Activated CD4-positive, alpha-beta T cell treated with anti-CD3 and anti-CD28 coated beads, Interleukin-2, amount 10 ng/mL, durations not matched to agents 7 days and 5 days (primary cell): ENCODE results near the gene APAF1. TPM values are rescaled to one million over a fixed set of nuclear protein-coding genes. Genes with fewer than 3 reads are reported as not detected.
A peak's percentile ranks its signal among the peaks of the same experiment; 100 is the strongest.

Experiments used
- CTCF ChIA-PET: fragments of 350-600 bp; sonication (Branson Sonifier 250); formaldehyde crosslinking; loops from one replicate; lab custom pipeline; 2021; ENCODE audit warnings: antibody characterized with exemption; lab: Charles Lee
- POLR2A ChIA-PET: fragments of 350-600 bp; sonication (Branson Sonifier 250); formaldehyde crosslinking; loops from one replicate; lab custom pipeline; 2021; ENCODE audit warnings: antibody characterized with exemption; lab: Charles Lee
- DNase-seq: peaks from one replicate; pipeline ENCODE4 v3.0.0-alpha.2; 2020
- H3K27ac Mint-ChIP-seq: one replicate; pipeline ENCODE4 v1.8.0; 2021; ENCODE audit warnings: mild to moderate bottlenecking, moderate library complexity, mixed read lengths
- H3K27me3 Mint-ChIP-seq: one replicate; pipeline ENCODE4 v1.8.0; 2021; ENCODE audit warnings: mixed read lengths
- H3K36me3 Mint-ChIP-seq: one replicate; pipeline ENCODE4 v1.8.0; 2021; ENCODE audit warnings: low read depth, mixed read lengths
- H3K4me1 Mint-ChIP-seq: one replicate; pipeline ENCODE4 v1.8.0; 2021; ENCODE audit warnings: mixed read lengths
- H3K4me3 Mint-ChIP-seq: one replicate; pipeline ENCODE4 v1.8.0; 2021; ENCODE audit warnings: mild to moderate bottlenecking, moderate library complexity, mixed read lengths
- H3K9me3 Mint-ChIP-seq: one replicate; pipeline ENCODE4 v1.8.0; 2021; ENCODE audit warnings: mixed read lengths
- total RNA-seq, 2 experiments: library from RNA; stranded (reverse); gene quantifications; one replicate each; pipeline ENCODE4 v1.2.3, GENCODE V29; 2021

APAF1 gene
- total RNA-seq, 2 experiments from 2014 or later: 28.3 to 31.5 TPM

- ChIA-PET CTCF (interaction anchor here (1.2 to 1.6 kb wide), 2 partner anchors 8 to 16 kb away, joined by 3 to 4 read pairs; no protein-coding TSS in a partner anchor), POLR2A (no interaction called here)
- Mint-ChIP-seq H3K27me3 (no peaks in the 10 kb centered on the region), H3K27ac (no peak overlapping the region), H3K4me1 (peaks cover 1% of the 10 kb centered on the region), H3K4me3 (no peak overlapping the region), H3K36me3 (peaks cover 35% of the 10 kb centered on the region), H3K9me3 (no peaks in the 10 kb centered on the region)
- DNase-seq: no peak
Measured at GRCh38 chr12:98678236-98678945, 33.3 kb downstream of the APAF1 start.

GRCh38 chr12:98678946-98679610 is 34.0 kb downstream of the APAF1 start:
- POLR2A ChIA-PET: no interaction called here

GRCh38 chr12:98679611-98680005 is 34.5 kb downstream of the APAF1 start:
- no peak for DNase-seq
- H3K27me3 Mint-ChIP-seq: no peaks in the 10 kb centered on the region
- CTCF ChIA-PET: interaction anchor here (1.1 to 1.6 kb wide), 4 partner anchors 9 to 63 kb away, joined by 3 to 4 read pairs (median 3); no protein-coding TSS in a partner anchor
- no peak overlapping the region for H3K27ac Mint-ChIP-seq
- H3K4me3 Mint-ChIP-seq: no peak overlapping the region
- peaks cover 1% of the 10 kb centered on the region for H3K4me1 Mint-ChIP-seq
- no peaks in the 10 kb centered on the region for H3K9me3 Mint-ChIP-seq
- peaks cover 43% of the 10 kb centered on the region for H3K36me3 Mint-ChIP-seq
- POLR2A ChIA-PET: no interaction called here

More at GRCh38 chr12:98678946-98679610, 34.0 kb downstream of the APAF1 start:
- Mint-ChIP-seq H3K27ac (no peak overlapping the region), H3K27me3 (no peaks in the 10 kb centered on the region), H3K4me1 (peaks cover 1% of the 10 kb centered on the region), H3K9me3 (no peaks in the 10 kb centered on the region), H3K4me3 (no peak overlapping the region), H3K36me3 (peaks cover 40% of the 10 kb centered on the region)
- CTCF ChIA-PET: interaction anchor here (1.1 to 1.6 kb wide), 4 partner anchors 9 to 64 kb away, joined by 3 to 4 read pairs (median 3); no protein-coding TSS in a partner anchor
- no peak for DNase-seq

GRCh38 chr12:98684199-98684598 is 39.1 kb downstream of the APAF1 start:
- no peaks in the 10 kb centered on the region for H3K4me1 Mint-ChIP-seq
- no peak for DNase-seq
- H3K36me3 Mint-ChIP-seq: peaks cover 48% of the 10 kb centered on the region
- no peak overlapping the region for H3K4me3 Mint-ChIP-seq
- POLR2A ChIA-PET: no interaction called here
- no peak overlapping the region for H3K27ac Mint-ChIP-seq
- no peaks in the 10 kb centered on the region for H3K9me3 Mint-ChIP-seq
- CTCF ChIA-PET: no interaction called here
- no peaks in the 10 kb centered on the region for H3K27me3 Mint-ChIP-seq

- DNase-seq: no peak
- CTCF ChIA-PET: no interaction called here
Measured at GRCh38 chr12:98686603-98687002, 41.5 kb downstream of the APAF1 start.

GRCh38 chr12:98691351-98691750 is 46.3 kb downstream of the APAF1 start:
- Mint-ChIP-seq H3K9me3 (no peaks in the 10 kb centered on the region), H3K36me3 (peaks cover 63% of the 10 kb centered on the region), H3K4me1 (peaks cover 10% of the 10 kb centered on the region), H3K27me3 (no peaks in the 10 kb centered on the region), H3K27ac (no peak overlapping the region), H3K4me3 (no peak overlapping the region)
- ChIA-PET CTCF (interaction anchor here (0.5 kb wide), 1 partner anchor 81 kb away, joined by 3 read pairs; no protein-coding TSS in a partner anchor), POLR2A (interaction anchor here (0.7 kb wide), 1 partner anchor 1259 kb away, joined by 3 read pairs; no protein-coding TSS in a partner anchor)
- DNase-seq: no peak

More at GRCh38 chr12:98686603-98687002, 41.5 kb downstream of the APAF1 start:
- Mint-ChIP-seq H3K27ac (no peak overlapping the region), H3K36me3 (peaks cover 58% of the 10 kb centered on the region), H3K4me3 (no peak overlapping the region), H3K9me3 (no peaks in the 10 kb centered on the region), H3K4me1 (peaks cover 3% of the 10 kb centered on the region), H3K27me3 (no peaks in the 10 kb centered on the region)
- POLR2A ChIA-PET: interaction anchor here (0.6 to 0.7 kb wide), 2 partner anchors 13 to 1814 kb away, joined by 3 read pairs; no protein-coding TSS in a partner anchor

GRCh38 chr12:98696036-98696646 is 51.1 kb downstream of the APAF1 start:
- Mint-ChIP-seq H3K27ac (no peak overlapping the region), H3K4me1 (peaks cover 17% of the 10 kb centered on the region), H3K27me3 (no peaks in the 10 kb centered on the region), H3K4me3 (no peak overlapping the region), H3K9me3 (no peaks in the 10 kb centered on the region), H3K36me3 (peaks cover 59% of the 10 kb centered on the region)
- DNase-seq: no peak
- POLR2A ChIA-PET: no interaction called here
- CTCF ChIA-PET: no interaction called here

- ChIA-PET POLR2A (no interaction called here), CTCF (interaction anchor here (0.6 kb wide), 1 partner anchor 30 kb away, joined by 3 read pairs; no protein-coding TSS in a partner anchor)
- Mint-ChIP-seq H3K4me1 (peaks cover 14% of the 10 kb centered on the region), H3K27ac (no peak overlapping the region), H3K36me3 (peaks cover 55% of the 10 kb centered on the region), H3K4me3 (no peak overlapping the region), H3K9me3 (no peaks in the 10 kb centered on the region), H3K27me3 (no peaks in the 10 kb centered on the region)
- no peak for DNase-seq
Measured at GRCh38 chr12:98697209-98697608, 52.1 kb downstream of the APAF1 start.

GRCh38 chr12:98698603-98699463 is 53.7 kb downstream of the APAF1 start:
- Mint-ChIP-seq H3K4me3 (no peak overlapping the region), H3K36me3 (peaks cover 47% of the 10 kb centered on the region), H3K4me1 (peaks cover 14% of the 10 kb centered on the region), H3K27ac (no peak overlapping the region), H3K9me3 (no peaks in the 10 kb centered on the region), H3K27me3 (no peaks in the 10 kb centered on the region)
- peak; percentile 52 for DNase-seq
- CTCF ChIA-PET: interaction anchor here (0.6 to 1.6 kb wide), 5 partner anchors 13 to 105 kb away, joined by 3 to 4 read pairs (median 3); partner anchors contain the start of gene SLC25A3
- POLR2A ChIA-PET: interaction anchor here (0.6 kb wide), 1 partner anchor 12 kb away, joined by 3 read pairs; no protein-coding TSS in a partner anchor

GRCh38 chr12:98699586-98699985 is 54.5 kb downstream of the APAF1 start:
- POLR2A ChIA-PET: interaction anchor here (0.6 kb wide), 1 partner anchor 13 kb away, joined by 3 read pairs; no protein-coding TSS in a partner anchor

GRCh38 chr12:98701166-98701565 is 56.1 kb downstream of the APAF1 start:
- ChIA-PET CTCF (no interaction called here), POLR2A (no interaction called here)
- no peak overlapping the region for H3K27ac Mint-ChIP-seq
- H3K36me3 Mint-ChIP-seq: peaks cover 34% of the 10 kb centered on the region
- no peak overlapping the region for H3K4me3 Mint-ChIP-seq
- H3K4me1 Mint-ChIP-seq: peaks cover 7% of the 10 kb centered on the region
- DNase-seq: no peak
- H3K27me3 Mint-ChIP-seq: no peaks in the 10 kb centered on the region
- H3K9me3 Mint-ChIP-seq: no peaks in the 10 kb centered on the region

More at GRCh38 chr12:98699586-98699985, 54.5 kb downstream of the APAF1 start:
- peaks cover 10% of the 10 kb centered on the region for H3K4me1 Mint-ChIP-seq
- no peak for DNase-seq
- no peak overlapping the region for H3K27ac Mint-ChIP-seq
- H3K27me3 Mint-ChIP-seq: no peaks in the 10 kb centered on the region
- CTCF ChIA-PET: interaction anchor here (0.6 to 1.6 kb wide), 4 partner anchors 12 to 106 kb away, joined by 3 to 4 read pairs (median 4); partner anchors contain the start of gene SLC25A3
- peaks cover 45% of the 10 kb centered on the region for H3K36me3 Mint-ChIP-seq
- no peak overlapping the region for H3K4me3 Mint-ChIP-seq
- H3K9me3 Mint-ChIP-seq: no peaks in the 10 kb centered on the region
